ENCODE measurements around the gene TNFRSF1B.

TNFRSF1B gene

GRCh38 chr1:12142141-12142823 lies 24.5 kb upstream of the TNFRSF1B start:
- no peak for DNase-seq (ENCODE audit: low read depth in 3 of 3)

- DNase-seq (ENCODE audit: low read depth in 3 of 3) = no peak
Observed at GRCh38 chr1:12142891-12143630, 23.7 kb upstream of the TNFRSF1B start.

DNA sequence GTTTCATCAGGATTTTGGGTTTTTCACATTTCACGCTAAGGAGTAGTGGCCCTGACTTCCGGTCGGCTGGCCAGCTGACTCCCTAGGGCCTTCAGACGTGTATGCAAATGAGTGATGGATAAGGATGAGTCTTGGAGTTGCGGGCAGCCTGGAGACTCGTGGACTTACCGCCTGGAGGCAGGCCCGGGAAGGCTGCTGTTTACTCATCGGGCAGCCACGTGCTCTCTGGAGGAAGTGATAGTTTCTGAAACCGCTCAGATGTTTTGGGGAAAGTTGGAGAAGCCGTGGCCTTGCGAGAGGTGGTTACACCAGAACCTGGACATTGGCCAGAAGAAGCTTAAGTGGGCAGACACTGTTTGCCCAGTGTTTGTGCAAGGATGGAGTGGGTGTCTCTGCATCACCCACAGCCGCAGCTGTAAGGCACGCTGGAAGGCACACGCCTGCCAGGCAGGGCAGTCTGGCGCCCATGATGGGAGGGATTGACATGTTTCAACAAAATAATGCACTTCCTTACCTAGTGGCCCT lies 23.1 kb upstream of the TNFRSF1B start:
- no peak for DNase-seq (ENCODE audit: low read depth in 3 of 3)

DNA sequence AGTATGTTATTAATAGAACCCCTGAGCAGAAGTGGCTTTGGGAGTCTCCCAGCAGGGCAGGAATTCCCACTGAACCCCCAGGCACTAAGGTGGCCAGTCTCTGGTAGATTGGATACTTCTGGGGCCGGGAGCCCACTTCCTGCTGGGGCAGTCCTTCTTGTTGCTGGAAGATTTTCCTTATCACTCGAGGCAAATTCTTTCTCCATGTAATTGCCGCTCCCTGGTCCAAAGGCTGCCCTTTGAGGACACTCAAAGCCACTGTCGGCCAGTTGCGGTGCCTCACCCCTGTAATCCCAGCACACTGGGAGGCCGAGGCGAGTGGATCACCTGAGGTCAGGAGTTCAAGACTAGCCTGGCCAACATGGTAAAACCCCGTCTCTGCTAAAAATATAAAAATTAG lies 22.6 kb upstream of the TNFRSF1B start:
- no peak for DNase-seq (ENCODE audit: low read depth in 3 of 3)

- DNase-seq (ENCODE audit: low read depth in 3 of 3) = no peak
Observed at GRCh38 chr1:12144969-12145368, 21.8 kb upstream of the TNFRSF1B start.

DNA sequence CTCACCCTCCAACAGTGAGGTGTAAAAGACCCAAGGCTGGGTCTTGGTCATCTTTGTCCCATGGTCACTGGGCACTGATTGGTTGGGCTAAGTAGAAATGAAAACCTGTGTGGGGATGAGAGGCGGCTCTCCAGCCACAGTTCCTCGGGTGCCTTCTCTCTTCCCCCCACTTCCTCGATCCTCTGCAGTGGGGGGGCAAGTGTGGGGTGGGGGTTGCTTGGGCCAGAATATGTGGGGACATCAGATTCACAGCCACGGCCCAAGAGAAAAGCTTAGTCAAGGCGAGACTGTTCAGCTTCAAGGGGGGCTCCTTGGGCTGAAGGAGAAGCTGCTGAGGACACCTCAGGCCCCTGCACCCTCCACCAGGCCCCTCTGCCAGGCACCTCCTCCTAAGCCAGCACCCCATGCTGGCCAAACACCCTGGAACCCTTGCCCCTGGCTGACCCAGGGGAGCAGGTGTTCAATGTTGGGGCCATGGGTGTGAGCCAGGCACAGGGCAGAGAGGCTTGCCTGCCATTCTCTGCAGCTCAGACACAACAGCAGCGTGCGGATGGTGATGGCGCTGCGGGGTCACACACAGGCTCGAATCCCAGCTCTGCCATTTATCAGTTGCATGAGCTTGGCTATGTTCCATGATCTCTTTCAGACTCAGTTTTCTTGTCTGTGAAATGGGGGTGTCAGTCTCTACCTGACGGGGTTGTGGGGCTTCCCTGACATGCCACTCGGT lies 21.0 kb upstream of the TNFRSF1B start:
- no peak for DNase-seq (ENCODE audit: low read depth in 3 of 3)

GRCh38 chr1:12146343-12147112 lies 20.3 kb upstream of the TNFRSF1B start:
- no peak for DNase-seq (ENCODE audit: low read depth in 3 of 3)

- DNase-seq (ENCODE audit: low read depth in 3 of 3) = no peak
Observed at GRCh38 chr1:12147201-12147701, 19.5 kb upstream of the TNFRSF1B start.

GRCh38 chr1:12148160-12148957 lies 18.4 kb upstream of the TNFRSF1B start:
- no peak for DNase-seq (ENCODE audit: low read depth in 3 of 3)

DNA sequence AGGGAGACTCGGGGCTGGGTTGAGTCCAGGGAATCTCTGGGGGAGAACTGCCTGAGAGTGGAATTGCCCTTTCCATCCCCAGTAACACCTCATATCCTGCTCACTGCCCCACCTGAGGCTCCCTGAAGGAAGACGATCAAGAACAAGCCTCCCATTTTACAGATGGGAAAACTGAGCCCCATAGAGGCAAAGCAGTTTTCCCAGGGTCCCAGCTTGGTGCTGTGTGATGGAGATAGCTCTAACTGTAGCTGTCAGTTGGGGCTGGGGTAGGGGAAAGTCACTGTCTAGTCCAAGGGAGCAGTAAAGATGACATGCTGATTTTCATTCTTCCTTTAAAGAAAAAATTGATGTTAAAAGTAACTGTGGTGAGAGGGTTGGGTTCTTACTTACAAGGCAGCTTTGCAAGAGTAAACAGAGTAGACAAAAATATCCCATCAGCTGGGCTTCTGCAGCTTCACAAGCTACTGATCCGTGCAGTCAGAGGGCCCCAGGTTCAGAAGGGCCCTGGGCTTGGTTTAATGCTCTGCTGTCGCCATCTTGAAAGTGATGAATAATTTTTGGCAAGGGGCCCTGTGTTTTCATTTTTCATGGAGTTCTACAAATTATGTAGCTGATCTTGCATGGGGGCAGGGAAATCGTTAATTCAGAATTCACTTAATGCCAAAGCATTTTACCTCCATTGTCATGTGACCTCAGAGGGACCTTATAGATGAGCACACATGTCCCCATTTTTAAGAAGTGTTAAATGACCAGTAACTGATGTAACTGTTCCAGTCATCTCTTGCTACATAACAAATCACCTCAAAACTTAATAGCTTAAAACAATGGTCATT lies 17.6 kb upstream of the TNFRSF1B start:
- no peak for DNase-seq (ENCODE audit: low read depth in 3 of 3)

DNA sequence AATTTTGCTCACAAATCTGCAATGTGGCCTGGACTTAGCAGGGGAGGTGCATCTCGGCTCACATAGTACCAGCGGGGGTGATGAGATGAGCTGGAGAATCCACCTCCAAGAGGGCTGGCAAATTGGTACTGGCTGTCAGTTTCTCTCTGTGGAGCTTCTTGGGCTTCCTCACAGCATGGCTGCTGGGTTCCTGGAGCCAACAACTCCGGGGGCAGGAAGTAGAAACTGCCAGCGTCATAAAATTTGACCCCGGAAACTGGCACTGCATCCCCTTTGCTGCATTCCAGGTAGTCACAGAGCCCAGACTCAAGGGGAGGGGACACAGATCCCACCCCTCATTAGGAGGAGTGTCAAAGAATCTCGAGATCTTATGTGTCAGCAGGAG lies 17.0 kb upstream of the TNFRSF1B start:
- no peak for DNase-seq (ENCODE audit: low read depth in 3 of 3)

GRCh38 chr1:12150456-12151200 lies 16.2 kb upstream of the TNFRSF1B start:
- DNase-seq (ENCODE audit: low read depth in 3 of 3) = no peak

- DNase-seq (ENCODE audit: low read depth in 3 of 3) = no peak
Observed at GRCh38 chr1:12151465-12151864, 15.3 kb upstream of the TNFRSF1B start.

- no peak for DNase-seq (ENCODE audit: low read depth in 3 of 3)
Observed at GRCh38 chr1:12152113-12152891, 14.5 kb upstream of the TNFRSF1B start.

GRCh38 chr1:12153181-12153785 lies 13.5 kb upstream of the TNFRSF1B start:
- no peak for DNase-seq (ENCODE audit: low read depth in 3 of 3)

GRCh38 chr1:12155328-12155727 lies 11.5 kb upstream of the TNFRSF1B start:
- no peak for DNase-seq (ENCODE audit: low read depth in 3 of 3)

DNA sequence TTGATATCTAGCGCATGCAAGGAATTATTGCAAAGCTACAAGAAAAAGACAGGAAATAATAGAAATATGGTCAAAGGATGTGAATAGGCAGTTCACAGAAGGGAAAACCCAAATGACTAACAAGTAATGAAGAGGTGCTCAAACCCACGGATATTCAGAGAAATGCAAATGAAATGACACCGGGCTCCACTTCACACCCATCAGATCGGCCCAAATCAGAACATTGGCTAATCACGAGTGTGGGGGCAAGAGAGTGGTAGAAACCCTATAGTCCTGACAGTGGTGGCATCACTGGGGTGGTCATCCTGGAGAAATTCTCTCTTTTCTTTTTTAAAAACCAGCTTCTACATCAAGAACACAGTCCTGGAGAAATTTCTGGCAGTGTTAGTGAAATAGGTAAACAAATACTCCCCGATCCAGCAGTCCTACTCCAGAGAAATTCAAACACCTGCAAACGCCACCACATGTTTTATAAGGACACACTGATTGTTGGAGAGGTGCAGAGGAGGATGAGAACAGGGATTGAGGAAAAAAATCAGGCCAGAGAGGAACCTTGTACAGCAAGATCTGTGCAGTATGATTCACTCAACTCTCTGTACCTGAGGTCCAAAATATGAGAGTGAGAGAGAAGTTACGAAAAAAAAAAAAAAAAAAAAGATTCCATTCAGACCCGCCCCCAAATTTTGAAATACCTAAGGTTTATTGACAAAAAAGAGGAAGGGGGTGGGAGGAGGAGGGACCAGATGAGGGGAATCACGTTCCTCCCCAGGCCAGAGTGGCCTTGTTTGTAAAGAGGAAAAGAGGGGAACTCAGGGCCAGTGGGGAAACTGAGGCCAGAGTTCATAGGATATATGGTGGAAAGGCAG lies 9.2 kb upstream of the TNFRSF1B start:
- DNase-seq (ENCODE audit: low read depth in 3 of 3) = no peak
